ENCODE measurements around the gene BAZ1B. TPM values are rescaled to one million over a fixed set of nuclear protein-coding genes. Genes with fewer than 3 reads are reported as not detected.
"Not testable (repeated sequence)": the region's sequence is repeated elsewhere in the genome, so short reads cannot be mapped to it uniquely, and the experiment has no call there.

The BAZ1B gene
- total RNA-seq, 4 donors from 2014 or later = 56.0 to 77.8 (median 69.6) TPM

DNA sequence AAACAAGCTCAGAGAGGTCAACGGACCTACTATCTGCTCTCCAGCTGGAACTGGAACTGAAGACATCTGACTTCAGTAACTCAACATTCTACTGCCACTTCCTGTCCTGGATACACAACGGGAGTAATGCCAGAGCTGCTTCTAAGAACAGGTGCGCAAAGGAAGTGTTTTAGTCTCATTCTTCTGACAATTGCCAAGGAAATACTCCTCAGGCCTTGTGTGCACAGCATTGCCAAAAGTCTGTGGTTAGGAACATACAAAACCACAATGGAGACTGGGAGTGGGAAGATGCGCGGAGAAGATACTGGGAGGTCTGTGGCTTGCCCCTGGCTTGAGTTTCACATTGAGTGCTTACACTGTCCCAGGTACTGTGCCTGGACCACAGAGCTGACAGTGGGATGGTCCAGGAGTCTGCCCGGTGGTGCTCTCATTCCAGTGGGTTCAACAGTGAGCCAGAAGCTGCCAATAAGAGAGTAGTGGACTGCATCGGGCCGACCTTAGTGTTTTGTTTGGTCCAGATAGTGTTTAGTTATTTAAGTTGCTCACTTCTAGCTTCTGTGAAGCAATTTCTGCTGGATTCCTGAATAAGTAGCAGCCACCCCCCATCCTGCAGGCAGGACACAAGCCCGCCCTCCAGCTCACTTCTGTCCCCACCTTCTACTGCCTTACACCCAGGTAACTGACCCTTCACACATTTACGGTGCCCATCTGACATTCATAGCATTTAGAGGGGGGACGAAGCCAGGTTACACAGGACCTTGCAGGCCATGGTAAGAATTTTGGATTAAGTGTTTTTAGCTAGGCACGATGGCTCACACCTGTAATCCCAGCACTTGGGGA, 46.0 kb upstream of the BAZ1B start:
- H3K27ac ChIP-seq = no peak overlapping the region
- no peaks in the 10 kb centered on the region for H3K27me3 ChIP-seq
- TF ChIP-seq POLR2A (IDR thresholded peaks at IDR 0.05) = no peak
- no peak for TF ChIP-seq POLR2AphosphoS5 (IDR thresholded peaks at IDR 0.05)
- TF ChIP-seq, protein P1, sequence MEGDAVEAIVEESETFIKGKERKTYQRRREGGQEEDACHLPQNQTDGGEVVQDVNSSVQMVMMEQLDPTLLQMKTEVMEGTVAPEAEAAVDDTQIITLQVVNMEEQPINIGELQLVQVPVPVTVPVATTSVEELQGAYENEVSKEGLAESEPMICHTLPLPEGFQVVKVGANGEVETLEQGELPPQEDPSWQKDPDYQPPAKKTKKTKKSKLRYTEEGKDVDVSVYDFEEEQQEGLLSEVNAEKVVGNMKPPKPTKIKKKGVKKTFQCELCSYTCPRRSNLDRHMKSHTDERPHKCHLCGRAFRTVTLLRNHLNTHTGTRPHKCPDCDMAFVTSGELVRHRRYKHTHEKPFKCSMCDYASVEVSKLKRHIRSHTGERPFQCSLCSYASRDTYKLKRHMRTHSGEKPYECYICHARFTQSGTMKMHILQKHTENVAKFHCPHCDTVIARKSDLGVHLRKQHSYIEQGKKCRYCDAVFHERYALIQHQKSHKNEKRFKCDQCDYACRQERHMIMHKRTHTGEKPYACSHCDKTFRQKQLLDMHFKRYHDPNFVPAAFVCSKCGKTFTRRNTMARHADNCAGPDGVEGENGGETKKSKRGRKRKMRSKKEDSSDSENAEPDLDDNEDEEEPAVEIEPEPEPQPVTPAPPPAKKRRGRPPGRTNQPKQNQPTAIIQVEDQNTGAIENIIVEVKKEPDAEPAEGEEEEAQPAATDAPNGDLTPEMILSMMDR (IDR thresholded peaks at IDR 0.05) = no peak
- no peak for TF ChIP-seq EP300 (IDR thresholded peaks at IDR 0.05)
- H3K36me3 ChIP-seq = peaks cover 0 to 49% of the 10 kb centered on the region in 2 donors
- no peaks in the 10 kb centered on the region for H3K9me3 ChIP-seq
- 61 to 72% methylated on average over 3 to 6 of the region's 12 CpGs for WGBS, 2 donors (ENCODE audit: low coverage in 1 of 2)
- H3K4me1 ChIP-seq = no peaks in the 10 kb centered on the region
- no peak overlapping the region for H3K4me3 ChIP-seq
- ATAC-seq = no peak

DNA sequence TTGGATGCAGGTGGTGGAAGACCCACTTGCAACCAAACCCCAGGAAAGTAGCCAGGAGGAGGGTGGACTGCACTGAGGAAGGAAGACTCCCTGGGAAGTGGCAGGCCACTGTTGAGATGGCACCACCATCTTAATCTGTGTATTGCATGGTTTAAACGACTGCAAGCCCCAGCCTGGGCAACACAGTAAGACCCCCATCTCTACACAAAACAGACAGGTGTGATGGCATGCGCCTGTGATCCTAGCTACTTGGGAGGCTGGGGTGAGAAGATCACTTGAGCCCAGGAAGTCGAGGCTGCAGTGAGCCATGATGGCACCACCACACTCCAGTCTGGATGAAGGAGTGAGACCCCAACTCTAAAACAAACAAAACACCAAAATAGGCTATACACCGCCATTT, 45.0 kb upstream of the BAZ1B start:
- 89 to 100% methylated on average over 2 to 4 of the region's 4 CpGs for WGBS, 2 donors (ENCODE audit: low coverage in 1 of 2)
- no peak overlapping the region for H3K4me3 ChIP-seq
- no peaks in the 10 kb centered on the region for H3K9me3 ChIP-seq
- no peak for ATAC-seq
- H3K4me1 ChIP-seq = no peaks in the 10 kb centered on the region
- no peak overlapping the region for H3K27ac ChIP-seq
- no peak for TF ChIP-seq POLR2AphosphoS5 (IDR thresholded peaks at IDR 0.05)
- no peak for TF ChIP-seq EP300 (IDR thresholded peaks at IDR 0.05)
- TF ChIP-seq, protein P1 (IDR thresholded peaks at IDR 0.05) = no peak
- H3K36me3 ChIP-seq = peaks cover 0 to 39% of the 10 kb centered on the region in 2 donors
- H3K27me3 ChIP-seq = no peaks in the 10 kb centered on the region

DNA sequence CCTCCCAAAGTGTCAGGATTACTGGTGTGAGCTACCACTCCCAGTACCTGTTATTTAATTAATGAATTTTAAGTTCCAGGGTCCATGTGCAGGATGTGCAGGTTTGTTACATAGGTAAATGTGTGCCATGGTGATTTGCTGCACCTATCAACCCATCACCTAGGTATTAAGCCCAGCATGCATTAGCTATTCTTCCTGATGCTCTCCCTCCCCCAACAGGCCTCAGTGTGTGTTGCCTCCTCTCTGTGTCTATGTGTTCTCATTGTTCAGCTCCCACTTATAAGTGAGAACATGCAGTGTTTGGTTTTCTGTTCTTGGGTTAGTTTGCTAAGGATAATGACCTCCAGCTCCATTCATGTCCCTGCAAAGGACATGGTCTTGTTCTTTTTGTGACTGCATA, 44.3 kb upstream of the BAZ1B start:
- H3K4me3 ChIP-seq, ATAC-seq, H3K27ac ChIP-seq, H3K27me3 ChIP-seq, H3K9me3 ChIP-seq, H3K4me1 ChIP-seq: not testable (repeated sequence)
- peaks cover 0 to 32% of the 10 kb centered on the region in 2 donors for H3K36me3 ChIP-seq

DNA sequence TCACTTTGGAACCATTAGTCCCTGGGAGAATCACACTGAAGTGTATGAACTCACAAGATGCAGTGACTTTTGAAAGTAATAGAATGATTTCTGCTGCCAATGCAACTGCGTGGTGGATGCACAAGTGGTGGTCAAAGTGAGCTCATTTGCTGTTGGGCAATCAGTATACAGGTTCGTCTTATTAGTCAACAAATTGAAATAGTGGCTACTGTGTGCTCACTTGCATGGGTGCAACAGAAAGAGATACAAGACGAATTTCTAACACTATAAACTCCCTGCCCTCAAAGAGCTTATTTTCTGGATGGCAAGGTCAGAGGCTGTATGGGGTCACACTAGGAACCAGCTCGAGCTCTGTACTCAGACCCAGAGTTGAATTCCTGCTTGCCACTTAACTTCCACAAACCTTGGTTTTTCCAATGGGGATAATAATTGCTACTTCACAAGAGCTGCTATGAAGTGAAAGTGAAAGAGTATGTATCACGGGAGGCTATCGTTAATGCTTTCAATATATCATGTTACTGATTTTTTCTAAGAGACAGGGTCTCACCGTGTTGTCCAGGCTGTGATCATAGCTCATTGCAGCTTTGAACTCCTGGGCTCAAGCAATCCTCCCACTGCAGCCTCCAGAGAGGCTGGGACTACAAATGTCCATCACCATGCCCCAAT, 43.7 kb upstream of the BAZ1B start:
- Histone ChIP-seq H3K27ac (no peak overlapping the region), H3K36me3 (peaks cover 0 to 26% of the 10 kb centered on the region in 2 donors), H3K4me1 (no peaks in the 10 kb centered on the region), H3K27me3 (no peaks in the 10 kb centered on the region), H3K4me3 (peak overlapping the region in 1 of 2 donors; percentile 25), H3K9me3 (no peaks in the 10 kb centered on the region)
- no peak for ATAC-seq
- 43 to 75% methylated on average over 6 to 7 of the region's 7 CpGs for WGBS, 2 donors (ENCODE audit: low coverage in 1 of 2)
- TF ChIP-seq, protein P1 (IDR thresholded peaks at IDR 0.05) = no peak
- no peak for TF ChIP-seq EP300 (IDR thresholded peaks at IDR 0.05)
- no peak for TF ChIP-seq POLR2A (IDR thresholded peaks at IDR 0.05)
- no peak for TF ChIP-seq POLR2AphosphoS5 (IDR thresholded peaks at IDR 0.05)

DNA sequence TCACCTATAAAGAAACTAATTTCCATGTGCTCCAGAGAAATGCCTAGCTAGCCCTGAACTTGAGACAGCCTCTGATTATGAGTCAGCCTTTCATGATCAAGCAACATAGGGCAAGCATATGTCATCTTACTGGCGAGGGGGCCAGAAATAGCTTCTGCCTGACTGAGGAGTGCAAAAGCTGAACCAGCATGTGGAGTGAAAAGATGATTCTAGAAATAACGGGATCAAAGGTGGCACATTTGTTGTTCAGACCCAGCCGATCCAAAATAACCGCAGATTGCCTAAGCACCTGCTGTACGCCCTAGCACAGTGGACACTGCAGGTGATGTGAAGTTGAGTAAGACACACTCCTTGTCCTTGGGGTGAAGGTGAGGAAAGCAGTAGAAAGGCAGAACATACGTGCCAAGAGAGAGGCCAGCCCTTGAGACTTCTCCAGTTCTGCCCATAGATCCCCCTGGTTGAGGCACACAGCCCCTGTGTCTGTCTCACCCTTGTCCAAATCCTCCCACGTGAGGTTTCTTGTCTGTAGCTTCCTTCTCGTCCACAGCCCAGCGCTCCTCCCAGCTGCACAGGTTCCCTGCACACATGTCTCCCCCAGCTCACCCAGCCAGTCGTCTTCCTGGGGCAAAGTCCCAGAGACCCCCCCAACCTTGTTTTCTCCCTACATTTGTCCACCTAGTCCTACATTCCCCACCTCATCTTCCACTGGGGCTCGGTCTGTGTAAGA, 38.2 kb upstream of the BAZ1B start:
- ATAC-seq = no peak
- H3K27ac ChIP-seq = no peak overlapping the region
- no peaks in the 10 kb centered on the region for H3K36me3 ChIP-seq
- WGBS, 2 donors (ENCODE audit: low coverage in 1 of 2) = 50 to 51% methylated on average over 7 to 11 of the region's 11 CpGs
- peaks cover 0 to 20% (median 12%) of the 10 kb centered on the region in 3 donors for H3K4me1 ChIP-seq
- no peak overlapping the region for H3K4me3 ChIP-seq
- no peaks in the 10 kb centered on the region for H3K27me3 ChIP-seq
- TF ChIP-seq, protein P1 (IDR thresholded peaks at IDR 0.05) = no peak
- TF ChIP-seq POLR2AphosphoS5 (IDR thresholded peaks at IDR 0.05) = peak; percentile 22
- H3K9me3 ChIP-seq = no peaks in the 10 kb centered on the region
